Epidermal melanocyte (primary cell): Measurements from ENCODE around the gene RAMACL.
"Not testable (repeated sequence)": the region's sequence is repeated elsewhere in the genome, so short reads cannot be mapped to it uniquely, and the experiment has no call there.

Experiments
- DNase-seq: peaks from one replicate; pipeline ENCODE4 v3.0.0; 2011; ENCODE audit warnings: low spot score; ENCODE audit not compliant: insufficient read length

RAMACL gene

GRCh38 chr6:166556863-166557322 is 29.6 kb downstream of the RAMACL start:
- peak; percentile 74 for DNase-seq

DNA sequence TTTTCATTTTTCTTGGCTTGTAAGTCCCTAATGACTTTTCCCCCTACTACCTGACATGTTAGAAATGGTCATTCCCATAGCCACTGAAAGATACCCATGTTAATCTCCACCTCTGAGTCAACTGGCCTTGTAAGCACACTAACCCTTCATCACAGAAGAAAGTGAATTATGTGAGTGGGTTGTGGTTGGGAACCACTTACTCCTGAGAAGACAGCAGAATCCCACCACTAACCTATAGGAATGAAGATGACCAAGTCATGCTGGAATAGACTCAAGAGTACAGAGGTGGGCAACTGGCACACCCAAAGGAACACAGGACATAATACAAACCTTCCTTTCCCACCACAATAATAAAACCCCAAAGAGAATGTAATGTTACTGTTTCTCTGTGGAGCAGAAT is 30.1 kb downstream of the RAMACL start:
- no peak for DNase-seq

DNA sequence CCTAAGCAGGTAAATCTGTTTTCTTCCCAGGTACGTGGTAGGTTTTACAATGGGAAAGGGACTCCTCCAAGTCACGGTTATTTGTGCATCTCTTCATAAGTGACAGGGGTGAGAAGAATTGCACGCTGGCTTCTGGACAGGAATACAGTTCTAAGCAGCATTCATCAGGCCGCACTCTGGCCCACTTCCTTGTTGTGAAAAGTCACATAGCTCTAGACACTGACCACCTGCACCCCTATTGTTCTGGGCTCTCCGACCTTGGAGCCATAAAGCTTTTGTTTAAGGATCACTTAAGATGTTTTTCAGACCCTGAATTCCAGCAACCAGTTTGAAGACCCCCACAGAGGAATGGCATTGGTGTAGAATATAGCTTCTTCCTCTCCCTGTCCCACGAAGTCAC is 31.4 kb downstream of the RAMACL start:
- no peak for DNase-seq

GRCh38 chr6:166554316-166554715 is 32.2 kb downstream of the RAMACL start:
- DNase-seq: no peak

DNA sequence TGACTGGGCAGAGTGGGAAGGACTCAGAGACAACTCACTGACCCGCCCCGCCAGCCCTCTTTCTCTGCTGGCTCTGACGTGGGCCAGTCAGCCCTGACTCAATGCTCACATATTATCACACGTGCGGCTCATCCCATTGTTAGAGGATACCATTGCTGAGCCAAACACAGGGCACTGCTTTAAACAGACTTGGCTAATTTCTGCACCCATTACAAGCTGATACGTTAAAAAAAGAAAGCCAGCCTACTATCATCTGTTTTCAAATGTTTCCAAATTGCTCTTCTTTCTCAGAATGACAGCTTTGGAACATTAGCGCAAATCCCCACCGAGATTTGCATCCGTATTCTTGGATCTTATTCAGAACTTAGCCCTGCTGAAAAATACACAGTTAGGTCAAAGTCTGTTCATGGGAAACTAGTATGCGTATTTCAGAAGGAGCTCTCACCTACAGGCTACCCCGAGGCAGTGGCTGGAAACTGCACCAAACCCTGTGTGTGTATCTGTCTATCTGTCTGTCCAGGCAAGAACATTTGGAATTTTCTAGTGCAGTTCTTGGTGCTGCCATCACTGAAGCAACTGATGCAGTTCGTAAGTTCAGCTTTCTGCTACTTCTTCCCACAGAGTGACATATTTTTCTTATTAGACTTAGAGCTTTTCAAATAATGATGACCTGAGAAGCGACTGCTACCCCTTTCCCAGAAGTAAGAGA is 32.8 kb downstream of the RAMACL start:
- DNase-seq: no peak

GRCh38 chr6:166552600-166552999 is 33.9 kb downstream of the RAMACL start:
- no peak for DNase-seq

- DNase-seq: no peak
Measured at GRCh38 chr6:166551754-166552495, 34.6 kb downstream of the RAMACL start.

GRCh38 chr6:166546653-166547052 is 39.8 kb downstream of the RAMACL start:
- DNase-seq: no peak

DNA sequence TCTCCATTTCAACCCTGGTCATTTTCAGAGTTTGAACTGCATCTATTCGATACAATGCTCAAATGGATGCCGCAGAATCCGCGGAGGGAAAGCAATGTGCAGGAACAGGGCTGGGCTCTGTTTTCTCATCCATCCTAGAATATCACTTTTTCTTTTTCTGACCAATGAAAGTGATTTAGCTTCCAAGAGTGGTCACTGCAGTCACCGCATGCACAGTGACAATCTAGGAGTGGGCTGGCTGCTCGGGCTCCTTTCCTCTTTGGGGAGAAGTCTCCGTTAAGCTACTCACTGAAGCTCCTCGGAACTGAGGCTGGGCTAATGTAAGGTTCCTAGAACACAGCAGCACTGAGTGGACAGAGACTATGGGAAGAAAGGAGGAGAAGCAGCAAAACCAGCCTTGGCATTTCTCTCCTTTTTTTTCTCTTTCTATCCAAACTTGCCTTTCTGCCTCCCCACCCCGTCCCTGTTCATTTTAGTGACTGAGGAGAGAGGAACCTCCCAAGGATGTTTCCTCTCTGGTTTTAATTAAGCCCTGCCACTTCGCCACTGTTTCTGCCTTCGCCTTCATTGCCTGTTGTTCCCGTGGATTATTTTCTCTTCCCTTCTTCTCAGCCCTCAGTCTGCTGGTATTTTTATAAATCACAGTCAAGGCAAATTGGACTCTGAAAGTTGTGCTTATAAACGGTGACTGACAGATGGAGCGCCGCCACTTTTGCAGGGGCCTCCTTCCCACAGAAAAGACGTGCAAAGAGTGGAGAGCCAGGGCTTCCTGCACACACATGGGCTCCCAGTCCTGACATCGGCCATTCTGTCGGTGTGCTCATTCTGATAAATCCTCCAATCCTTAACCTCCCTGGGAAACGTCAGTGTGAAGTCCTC is 41.1 kb downstream of the RAMACL start:
- no peak for DNase-seq

- no peak for DNase-seq
Measured at GRCh38 chr6:166544296-166544605, 42.2 kb downstream of the RAMACL start.

DNA sequence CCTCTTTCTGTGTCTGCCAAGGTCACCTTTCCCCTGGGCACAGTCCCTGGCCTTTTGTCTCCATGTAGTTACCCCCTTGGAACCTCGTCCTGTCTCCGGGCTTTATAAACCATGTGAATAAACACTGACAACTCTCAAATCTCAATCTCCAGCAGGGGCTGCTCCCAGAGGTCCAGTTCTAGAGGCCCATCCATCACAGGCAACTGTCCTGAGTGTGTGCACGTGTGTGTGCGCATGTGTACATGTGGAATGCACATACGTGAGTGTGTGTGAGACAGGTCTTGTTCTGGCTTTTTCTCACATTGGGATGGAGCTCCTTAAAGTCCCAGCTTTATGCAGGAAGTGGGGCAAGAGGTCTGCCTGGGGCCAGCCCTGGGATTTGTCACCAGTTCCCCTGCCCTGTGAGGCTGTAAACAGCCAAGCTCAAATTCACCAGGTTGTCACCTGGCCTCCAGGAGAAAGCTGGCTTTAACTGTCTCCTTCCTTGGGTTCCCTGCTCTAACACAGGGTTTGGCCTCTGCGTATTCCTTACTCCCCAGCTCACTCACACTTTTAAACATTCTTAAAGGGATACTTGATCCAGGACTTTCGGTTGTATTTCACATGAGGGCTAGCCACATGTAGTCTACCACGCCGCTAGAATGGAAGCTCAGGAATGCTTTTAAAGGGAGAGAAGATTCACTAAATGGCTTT is 42.7 kb downstream of the RAMACL start:
- DNase-seq: no peak

DNA sequence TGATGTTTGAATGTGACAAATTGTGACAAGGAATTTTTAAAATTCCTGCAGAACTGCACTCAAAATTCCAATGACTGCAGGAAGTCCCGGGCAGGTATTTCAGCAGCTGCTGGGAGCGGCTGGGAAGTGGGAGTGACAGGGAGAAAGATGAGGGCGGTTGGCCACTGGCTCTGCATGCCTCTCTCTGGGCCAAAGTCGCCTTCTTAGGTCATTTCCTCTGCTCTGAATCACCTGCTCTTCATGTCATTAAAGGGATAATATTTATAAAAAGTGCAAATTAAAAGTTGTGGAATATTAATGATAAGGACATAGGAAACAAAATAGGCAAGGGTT is 43.9 kb downstream of the RAMACL start:
- no peak for DNase-seq

DNA sequence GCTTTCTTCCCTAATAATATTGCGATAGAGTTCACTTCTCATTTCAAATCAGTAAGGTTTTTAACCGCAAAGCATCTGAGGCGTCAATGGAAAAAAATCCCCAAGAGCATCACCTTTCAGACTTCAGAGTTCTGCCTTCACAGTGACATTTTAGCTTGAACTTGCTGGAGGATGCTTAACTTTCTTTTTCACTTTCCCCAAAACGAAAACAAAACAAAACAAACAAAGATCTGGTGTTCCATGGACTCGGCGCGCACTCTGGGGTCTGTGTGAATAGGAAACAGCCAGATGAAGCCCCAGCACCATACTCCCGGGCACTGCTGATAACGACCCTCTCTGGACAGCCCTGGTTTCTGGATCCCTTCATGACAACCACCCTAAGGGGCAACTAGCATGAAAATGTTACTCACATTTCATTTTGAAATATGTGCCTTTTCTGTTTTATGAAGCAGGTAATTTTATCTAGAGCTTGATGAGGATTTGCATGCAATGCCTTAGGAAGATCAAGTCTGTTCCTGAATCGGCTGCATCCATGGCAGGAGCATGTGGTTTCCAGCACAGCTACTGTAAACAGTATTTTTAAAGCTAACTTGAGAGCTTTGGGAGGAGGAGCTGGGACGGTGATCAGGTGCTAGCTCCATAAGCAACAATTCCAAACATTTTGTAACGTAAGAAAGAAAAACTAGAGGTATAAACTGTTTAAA is 44.5 kb downstream of the RAMACL start:
- DNase-seq: no peak

- DNase-seq: no peak
Measured at GRCh38 chr6:166541366-166541765, 45.1 kb downstream of the RAMACL start.

- no peak for DNase-seq
Measured at GRCh38 chr6:166540631-166541331, 45.7 kb downstream of the RAMACL start.

- no peak for DNase-seq
Measured at GRCh38 chr6:166539543-166539942, 46.9 kb downstream of the RAMACL start.

- not testable (repeated sequence) for DNase-seq
Measured at GRCh38 chr6:166539011-166539385, 47.5 kb downstream of the RAMACL start.

GRCh38 chr6:166538297-166539010 is 48.0 kb downstream of the RAMACL start:
- no peak for DNase-seq

GRCh38 chr6:166534658-166535406 is 51.6 kb downstream of the RAMACL start:
- DNase-seq: no peak
